ENCODE data around the gene RPS15.
A peak's percentile ranks its signal among the peaks of the same experiment; 100 is the strongest.

The RPS15 gene

DNA sequence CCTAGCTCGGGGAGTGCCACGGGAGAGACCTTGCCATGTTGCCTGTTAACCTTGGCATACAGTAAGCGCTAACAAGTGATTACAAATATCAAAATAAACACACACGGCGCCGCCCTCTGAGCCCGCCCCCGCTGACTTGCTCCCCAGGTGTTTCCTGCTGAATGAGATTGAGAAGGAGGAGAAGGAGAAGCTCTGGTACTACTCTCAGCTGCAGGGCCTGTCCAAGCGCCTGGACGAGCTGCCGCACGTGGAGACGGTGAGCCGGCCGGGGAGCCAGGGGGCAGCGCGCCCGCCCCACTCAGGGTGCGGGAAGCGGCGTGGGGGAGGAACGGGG is 16.8 kb downstream of the RPS15 start:
- no peak for DNase-seq

DNA sequence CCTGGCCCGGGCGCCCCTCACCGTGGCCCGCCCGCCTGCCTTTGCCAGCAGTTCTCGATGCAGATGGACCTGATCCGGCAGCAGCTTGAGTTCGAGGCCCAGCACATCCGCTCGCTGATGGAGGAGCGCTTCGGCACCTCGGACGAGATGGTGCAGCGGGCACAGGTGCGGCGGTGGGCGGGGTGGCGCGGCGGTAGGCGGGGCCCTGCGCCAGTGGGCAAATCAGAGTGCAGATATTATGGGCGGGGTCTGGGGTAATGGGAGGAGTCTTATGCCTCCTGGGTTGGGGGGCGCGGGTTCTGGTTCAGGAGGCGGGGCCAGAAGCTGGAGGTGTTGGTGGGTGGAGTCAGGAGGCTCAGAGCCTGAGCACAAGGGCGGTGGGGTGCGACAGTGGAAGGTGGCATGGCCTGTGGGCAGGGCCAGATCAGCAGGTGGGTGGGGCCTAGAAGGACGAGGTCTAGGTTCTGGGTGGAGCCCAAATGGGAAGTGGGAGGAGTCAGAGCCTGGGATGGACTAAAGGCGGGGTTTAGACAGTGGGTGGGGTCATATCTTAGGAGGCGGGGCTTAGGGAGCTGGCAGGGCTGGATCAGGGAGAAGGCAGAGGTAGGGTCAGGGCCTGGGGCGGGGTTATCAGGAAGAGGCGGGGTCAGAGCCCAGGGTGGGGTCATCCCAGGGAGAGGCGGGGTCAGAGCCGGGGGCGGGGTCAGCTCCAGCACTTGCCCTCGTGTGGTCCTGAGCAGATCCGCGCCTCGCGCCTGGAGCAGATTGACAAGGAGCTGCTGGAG is 17.3 kb downstream of the RPS15 start:
- peak; percentile 51 for DNase-seq

DNA sequence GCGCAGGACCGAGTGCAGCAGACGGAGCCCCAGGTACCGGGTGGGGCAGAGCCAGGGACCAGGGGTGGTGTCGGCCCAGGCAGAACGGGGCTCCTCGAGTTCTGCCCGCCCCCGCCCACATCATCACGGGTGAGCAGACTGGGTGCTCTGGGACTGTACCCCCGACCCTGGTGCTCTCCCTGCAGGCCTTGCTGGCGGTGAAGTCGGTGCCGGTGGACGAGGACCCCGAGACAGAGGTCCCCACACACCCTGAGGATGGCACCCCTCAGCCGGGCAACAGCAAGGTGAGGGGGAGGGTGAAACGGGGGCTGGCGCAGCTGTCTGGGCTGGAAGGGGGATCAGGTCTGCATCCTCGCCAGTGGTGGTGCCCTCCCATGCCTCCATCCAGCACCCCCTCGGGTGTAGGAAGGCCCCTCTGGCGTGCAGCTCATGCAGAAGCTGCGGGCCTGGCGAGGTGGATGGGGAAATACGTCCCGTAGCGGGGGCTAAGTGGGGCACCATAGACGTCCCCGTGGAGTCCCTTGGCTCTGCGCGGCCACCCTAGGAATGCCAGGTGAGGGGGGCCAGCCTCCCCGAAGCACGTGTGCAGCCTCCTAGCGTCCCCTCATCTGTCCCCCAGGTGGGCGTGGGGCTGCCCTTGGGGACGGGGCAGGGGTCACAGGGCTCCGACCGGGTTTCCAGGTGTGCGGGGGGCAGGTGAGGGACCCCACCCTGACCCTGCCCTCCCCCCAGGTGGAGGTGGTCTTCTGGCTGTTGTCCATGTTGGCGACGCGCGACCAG is 18.1 kb downstream of the RPS15 start:
- no peak for DNase-seq

DNA sequence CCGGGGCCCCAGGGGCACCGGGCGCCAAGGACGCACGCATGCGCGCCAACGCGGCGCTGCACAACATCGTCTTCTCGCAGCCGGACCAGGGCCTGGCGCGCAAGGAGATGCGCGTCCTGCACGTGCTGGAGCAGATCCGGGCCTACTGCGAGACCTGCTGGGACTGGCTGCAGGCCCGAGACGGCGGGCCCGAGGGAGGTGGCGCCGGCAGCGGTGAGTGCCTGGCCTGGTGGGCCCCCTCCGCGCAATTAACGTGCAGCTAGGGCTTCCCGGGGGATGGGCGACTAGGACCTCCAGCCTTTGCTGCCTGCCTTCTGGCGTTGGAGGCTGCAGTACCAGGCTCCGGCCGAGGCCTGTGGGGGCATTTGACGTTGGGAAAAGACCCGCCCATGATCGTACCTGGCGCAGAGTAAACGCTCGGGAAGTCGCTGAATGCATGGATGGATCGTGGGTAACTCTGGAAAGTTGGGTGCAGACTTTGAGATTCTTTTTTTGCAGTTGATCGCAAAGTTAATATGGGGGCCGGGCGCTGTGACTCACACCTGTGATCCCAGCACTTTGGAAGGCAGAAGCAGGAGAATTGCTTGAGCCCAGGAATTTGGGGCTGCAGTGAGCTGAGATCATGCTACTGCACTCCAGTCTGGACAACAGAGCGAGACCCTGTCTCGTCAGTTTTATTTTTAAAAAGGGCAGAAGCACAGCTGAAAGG is 19.0 kb downstream of the RPS15 start:
- no peak for DNase-seq

DNA sequence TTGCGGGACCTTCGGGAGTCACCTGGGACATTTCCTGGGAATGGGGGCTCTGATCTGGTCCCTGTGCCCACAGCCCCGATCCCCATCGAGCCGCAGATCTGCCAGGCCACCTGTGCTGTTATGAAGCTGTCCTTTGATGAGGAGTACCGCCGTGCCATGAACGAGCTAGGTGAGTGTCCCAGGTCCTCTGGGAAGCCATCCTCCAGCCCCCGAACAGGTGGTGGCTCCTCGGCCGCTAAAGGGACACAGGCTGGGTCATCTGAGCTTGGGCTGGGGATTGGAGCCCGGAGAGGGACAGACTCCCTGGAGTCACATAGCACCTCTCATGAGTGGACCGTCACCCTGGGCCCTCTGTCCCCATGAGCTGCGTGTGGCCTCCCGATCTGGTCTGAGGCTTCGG is 19.7 kb downstream of the RPS15 start:
- DNase-seq: no peak

DNA sequence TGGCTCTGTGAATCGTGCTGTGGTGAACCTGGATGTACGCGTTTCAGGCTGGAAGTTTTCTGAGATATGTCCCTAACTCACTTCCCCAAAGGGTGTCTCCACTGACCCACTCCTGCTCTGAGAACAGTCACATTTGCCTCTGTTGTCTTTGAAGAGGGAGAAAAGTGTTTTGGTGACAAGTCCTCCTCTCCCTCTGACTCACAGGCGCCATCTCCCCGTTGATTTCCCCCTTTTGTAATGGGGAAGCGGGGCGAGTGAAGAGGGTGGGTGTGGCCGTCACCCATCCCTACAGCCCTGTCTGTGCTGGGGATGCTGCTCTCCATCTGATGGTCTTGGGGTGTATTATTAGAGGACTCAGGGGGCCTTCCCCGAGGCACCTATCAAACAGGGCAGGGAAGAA is 21.3 kb downstream of the RPS15 start:
- DNase-seq: no peak

DNA sequence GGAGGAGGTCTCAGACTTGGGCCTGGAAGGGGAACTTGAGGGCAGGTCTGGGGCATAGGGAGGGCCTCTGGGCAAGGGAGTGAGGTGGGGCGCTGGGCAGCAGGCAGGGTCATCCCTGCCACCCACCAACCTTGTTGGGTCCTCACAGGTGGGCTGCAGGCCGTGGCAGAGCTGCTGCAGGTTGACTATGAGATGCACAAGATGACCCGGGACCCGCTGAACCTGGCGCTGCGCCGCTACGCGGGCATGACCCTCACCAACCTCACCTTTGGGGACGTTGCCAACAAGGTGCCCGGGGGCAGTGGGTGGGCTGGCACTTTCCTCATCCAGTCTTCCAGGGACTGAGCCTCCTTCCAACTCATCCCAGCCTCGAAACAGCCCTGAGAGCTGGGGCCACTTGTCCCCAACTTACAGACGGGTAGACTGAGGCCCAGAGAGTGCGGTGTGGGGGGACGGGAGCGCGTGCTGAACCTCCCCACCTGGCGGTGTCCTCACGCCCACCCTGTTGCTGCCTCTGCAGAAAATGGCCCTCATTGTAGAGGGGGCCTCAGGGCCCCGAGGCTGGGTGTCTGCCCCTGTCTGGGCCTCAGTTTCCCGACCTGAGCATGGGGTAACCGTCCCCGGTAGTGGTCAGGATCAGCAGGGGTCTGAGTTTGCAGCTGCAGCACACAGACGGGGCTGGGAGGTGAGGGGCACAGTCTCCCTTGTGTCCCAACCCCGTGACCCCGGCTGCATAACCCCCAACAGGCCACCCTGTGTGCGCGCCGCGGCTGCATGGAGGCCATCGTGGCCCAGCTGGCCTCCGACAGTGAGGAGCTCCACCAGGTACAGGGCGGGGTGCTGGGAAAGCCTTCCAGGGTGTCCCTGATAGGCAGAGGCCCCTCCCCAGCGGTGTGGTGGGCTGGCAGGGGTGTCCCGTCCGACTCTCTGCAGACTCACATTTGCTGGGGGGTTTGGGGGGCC is 22.1 kb downstream of the RPS15 start:
- no peak for DNase-seq

DNA sequence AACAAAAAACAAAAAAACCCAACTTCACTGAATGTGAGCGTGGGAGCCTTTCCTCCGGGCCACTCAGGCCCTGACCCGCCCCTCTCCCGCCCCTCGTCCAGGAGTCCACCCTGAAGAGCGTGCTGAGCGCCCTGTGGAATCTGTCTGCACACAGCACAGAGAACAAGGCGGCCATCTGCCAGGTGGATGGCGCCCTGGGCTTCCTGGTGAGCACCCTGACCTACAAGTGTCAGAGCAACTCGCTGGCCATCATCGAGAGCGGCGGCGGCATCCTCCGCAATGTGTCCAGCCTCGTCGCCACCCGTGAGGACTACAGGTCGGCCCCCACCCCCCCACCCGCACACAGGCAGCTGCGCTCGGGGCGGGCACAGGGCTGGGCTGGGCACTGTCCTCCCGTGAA is 23.7 kb downstream of the RPS15 start:
- DNase-seq: no peak

DNA sequence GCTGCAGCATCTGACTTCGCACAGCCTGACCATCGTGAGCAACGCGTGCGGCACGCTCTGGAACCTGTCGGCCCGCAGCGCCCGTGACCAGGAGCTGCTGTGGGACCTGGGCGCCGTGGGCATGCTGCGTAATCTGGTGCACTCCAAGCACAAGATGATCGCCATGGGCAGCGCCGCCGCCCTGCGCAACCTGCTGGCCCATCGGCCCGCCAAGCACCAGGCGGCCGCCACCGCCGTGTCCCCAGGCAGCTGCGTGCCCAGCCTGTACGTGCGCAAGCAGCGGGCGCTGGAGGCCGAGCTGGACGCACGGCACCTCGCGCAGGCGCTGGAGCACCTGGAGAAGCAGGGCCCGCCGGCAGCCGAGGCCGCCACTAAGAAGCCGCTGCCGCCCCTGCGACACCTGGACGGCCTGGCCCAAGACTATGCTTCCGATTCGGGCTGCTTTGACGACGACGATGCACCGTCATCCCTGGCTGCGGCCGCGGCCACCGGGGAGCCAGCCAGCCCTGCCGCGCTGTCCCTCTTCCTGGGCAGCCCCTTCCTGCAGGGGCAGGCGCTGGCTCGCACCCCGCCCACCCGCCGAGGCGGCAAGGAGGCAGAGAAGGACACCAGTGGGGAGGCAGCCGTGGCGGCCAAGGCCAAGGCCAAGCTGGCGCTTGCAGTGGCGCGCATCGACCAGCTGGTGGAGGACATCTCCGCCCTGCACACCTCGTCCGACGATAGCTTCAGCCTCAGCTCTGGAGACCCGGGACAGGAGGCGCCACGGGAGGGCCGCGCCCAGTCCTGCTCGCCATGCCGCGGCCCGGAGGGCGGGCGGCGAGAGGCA is 27.2 kb downstream of the RPS15 start:
- DNase-seq: peak; percentile 56

DNA sequence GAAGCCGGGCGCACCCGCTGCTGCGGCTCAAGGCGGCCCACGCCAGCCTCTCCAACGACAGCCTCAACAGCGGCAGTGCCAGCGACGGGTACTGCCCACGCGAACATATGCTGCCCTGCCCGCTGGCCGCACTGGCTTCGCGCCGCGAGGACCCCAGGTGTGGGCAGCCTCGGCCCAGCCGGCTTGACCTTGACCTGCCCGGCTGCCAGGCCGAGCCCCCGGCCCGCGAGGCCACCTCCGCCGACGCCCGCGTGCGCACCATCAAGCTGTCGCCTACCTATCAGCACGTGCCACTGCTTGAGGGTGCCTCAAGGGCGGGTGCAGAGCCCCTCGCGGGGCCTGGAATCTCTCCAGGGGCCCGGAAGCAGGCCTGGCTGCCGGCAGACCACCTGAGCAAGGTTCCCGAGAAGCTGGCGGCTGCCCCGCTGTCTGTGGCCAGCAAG is 27.8 kb downstream of the RPS15 start:
- DNase-seq: no peak

DNA sequence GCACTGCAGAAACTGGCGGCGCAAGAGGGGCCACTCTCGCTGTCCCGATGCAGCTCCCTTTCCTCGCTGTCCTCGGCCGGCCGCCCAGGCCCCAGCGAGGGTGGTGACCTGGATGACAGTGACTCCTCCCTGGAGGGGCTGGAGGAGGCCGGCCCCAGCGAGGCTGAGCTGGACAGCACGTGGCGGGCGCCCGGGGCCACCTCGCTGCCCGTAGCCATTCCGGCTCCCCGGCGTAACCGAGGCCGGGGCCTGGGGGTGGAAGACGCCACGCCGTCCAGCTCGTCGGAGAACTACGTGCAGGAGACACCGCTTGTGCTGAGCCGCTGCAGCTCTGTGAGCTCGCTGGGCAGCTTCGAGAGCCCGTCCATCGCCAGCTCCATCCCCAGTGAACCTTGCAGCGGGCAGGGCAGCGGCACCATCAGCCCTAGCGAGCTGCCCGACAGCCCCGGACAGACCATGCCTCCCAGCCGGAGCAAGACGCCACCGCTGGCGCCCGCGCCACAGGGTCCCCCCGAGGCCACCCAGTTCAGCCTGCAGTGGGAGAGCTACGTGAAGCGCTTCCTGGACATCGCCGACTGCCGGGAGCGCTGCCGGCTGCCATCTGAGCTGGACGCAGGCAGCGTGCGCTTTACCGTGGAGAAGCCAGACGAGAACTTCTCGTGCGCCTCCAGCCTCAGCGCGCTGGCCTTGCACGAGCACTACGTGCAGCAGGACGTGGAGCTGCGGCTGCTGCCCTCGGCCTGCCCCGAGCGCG is 28.4 kb downstream of the RPS15 start:
- no peak for DNase-seq

DNA sequence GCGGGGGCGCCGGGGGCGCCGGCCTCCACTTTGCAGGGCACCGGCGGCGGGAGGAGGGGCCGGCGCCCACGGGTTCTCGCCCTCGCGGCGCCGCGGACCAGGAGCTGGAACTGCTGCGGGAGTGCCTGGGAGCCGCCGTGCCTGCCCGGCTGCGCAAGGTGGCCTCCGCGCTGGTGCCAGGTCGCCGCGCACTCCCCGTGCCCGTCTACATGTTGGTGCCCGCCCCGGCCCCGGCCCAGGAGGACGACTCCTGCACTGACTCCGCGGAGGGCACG is 29.0 kb downstream of the RPS15 start:
- DNase-seq: no peak

DNA sequence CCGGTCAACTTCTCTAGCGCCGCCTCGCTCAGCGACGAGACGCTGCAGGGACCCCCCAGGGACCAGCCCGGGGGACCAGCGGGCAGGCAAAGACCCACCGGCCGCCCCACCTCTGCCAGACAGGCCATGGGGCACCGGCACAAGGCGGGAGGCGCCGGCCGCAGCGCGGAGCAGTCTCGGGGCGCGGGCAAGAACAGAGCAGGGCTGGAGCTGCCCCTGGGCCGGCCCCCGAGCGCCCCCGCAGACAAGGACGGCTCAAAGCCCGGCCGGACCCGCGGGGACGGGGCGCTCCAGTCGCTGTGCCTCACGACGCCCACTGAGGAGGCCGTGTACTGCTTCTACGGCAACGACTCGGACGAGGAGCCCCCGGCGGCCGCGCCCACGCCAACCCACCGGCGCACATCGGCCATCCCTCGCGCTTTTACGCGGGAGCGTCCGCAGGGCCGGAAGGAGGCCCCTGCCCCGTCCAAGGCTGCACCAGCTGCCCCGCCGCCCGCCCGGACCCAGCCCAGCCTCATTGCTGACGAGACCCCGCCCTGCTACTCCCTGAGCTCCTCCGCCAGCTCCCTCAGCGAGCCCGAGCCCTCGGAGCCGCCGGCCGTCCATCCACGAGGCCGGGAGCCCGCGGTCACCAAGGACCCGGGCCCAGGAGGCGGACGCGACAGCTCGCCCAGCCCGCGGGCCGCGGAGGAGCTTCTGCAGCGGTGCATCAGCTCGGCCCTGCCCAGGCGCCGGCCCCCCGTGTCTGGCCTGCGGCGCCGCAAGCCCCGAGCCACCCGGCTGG is 29.5 kb downstream of the RPS15 start:
- DNase-seq: no peak

DNA sequence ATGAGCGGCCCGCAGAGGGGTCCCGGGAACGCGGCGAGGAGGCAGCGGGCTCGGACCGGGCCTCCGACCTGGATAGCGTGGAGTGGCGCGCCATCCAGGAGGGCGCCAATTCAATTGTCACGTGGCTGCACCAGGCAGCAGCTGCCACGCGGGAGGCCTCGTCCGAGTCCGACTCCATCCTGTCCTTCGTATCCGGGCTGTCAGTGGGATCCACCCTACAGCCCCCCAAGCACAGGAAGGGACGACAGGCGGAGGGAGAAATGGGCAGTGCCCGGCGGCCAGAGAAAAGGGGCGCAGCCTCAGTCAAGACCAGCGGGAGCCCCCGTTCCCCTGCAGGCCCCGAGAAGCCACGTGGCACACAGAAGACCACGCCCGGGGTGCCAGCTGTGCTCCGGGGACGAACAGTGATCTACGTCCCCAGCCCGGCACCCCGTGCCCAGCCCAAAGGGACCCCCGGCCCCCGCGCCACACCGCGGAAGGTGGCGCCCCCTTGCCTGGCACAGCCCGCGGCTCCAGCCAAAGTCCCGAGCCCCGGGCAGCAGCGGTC is 30.2 kb downstream of the RPS15 start:
- no peak for DNase-seq

DNA sequence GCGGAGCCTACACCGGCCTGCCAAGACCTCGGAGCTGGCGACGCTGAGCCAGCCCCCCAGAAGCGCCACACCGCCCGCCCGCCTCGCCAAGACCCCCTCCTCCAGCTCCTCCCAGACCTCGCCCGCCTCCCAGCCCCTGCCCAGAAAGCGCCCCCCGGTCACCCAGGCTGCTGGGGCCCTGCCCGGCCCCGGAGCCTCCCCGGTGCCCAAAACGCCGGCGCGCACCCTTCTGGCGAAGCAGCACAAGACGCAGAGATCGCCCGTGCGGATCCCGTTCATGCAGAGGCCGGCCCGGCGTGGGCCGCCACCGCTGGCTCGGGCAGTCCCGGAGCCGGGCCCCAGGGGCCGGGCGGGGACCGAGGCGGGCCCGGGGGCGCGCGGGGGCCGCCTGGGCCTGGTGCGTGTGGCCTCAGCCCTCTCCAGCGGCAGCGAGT is 30.6 kb downstream of the RPS15 start:
- peak; percentile 46 for DNase-seq

DNA sequence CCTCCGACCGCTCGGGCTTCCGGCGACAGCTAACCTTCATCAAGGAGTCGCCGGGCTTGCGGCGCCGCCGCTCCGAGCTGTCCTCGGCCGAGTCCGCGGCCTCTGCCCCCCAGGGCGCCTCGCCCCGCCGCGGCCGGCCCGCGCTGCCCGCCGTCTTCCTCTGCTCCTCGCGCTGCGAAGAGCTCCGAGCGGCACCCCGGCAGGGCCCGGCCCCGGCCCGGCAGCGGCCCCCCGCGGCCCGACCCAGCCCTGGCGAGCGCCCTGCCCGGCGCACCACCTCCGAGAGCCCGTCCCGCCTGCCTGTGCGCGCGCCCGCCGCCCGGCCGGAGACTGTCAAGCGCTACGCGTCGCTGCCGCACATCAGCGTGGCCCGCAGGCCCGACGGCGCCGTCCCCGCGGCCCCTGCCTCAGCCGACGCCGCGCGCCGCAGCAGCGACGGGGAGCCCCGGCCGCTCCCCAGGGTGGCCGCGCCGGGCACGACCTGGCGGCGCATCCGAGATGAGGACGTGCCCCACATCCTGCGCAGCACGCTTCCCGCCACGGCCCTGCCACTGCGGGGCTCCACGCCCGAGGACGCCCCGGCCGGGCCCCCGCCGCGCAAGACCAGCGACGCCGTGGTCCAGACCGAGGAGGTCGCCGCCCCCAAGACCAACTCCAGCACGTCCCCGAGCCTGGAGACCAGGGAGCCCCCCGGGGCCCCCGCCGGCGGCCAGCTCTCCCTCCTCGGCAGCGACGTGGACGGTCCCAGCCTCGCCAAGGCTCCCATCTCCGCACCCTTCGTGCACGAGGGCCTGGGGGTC is 31.3 kb downstream of the RPS15 start:
- no peak for DNase-seq

DNA sequence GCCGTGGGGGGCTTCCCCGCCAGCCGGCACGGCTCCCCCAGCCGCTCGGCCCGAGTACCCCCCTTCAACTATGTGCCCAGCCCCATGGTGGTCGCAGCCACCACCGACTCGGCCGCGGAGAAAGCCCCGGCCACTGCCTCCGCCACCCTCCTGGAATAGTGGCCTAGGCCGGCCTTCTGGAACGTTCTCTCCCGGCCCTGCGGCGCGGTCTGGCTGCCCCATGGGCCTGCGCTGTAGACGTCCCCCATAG is 31.8 kb downstream of the RPS15 start:
- no peak for DNase-seq

DNA sequence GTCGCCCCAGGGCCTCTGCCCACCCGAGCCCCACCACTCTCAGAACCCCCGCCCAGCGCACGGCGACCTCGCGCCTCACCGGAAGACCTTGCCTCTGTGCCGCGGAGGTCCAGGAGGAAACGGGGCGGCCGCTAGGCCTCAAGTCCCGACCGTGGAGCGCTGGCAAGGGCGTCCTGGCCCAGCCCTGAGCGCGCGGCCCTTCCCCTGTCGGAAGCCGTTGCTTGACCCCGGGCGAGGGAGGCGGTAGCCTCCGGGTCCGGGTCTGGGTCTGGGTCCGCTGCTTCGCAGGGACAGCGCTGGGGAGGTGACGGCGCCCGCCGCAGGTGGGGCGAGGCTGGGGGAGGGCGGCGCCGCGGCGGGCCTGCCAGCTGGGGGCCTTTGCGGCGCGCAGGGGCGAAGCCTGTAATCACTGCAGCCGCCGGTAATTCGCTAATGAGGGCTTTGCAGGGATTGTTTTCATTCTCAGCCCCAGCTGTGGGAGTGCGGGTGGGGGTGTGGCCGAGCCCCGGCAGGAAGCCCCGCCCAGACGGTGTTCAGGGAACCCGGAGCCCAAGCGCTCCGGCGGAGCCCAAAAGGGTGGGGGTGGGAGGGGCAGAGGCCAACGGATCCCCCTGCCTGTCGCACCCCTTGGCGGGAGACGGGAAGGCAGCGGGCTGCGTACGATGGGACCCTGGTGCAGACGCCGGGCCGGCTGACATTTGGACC is 32.3 kb downstream of the RPS15 start:
- no peak for DNase-seq

DNA sequence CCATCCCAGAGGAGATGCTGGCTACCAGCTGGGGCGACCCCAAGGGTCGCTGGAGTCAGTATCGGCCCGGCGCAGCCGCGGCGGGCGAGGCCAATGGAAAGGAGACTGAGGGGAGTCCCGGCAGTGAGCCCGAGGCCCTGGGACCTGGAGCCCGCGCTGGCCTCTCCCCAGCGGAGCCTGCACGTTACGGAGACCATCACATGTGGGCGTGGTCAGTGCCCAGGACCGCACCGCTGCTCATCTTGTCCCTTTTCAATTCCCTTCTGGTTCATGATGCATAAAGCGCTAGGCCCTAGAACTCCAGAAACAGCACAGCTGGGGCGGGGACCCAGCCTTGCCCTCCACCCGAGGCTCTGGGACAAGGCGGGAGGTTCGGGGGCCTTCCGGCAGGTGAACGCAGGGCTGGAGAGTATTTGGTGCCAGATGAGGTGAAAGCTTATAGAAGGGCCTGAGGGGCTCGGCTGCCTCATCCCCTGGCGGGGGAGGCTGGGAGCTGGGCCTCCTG is 32.9 kb downstream of the RPS15 start:
- no peak for DNase-seq

All from fibroblast of skin of right biceps (primary cell).